ENCODE measurements around the gene GDF11. TPM values are rescaled to one million over a fixed set of nuclear protein-coding genes. Genes with fewer than 3 reads are reported as not detected.

The GDF11 gene
- total and polyA plus RNA-seq, 2 of the 4 experiments (the other 2 are of a cell fraction) = 2.7 to 12.9 TPM

DNA sequence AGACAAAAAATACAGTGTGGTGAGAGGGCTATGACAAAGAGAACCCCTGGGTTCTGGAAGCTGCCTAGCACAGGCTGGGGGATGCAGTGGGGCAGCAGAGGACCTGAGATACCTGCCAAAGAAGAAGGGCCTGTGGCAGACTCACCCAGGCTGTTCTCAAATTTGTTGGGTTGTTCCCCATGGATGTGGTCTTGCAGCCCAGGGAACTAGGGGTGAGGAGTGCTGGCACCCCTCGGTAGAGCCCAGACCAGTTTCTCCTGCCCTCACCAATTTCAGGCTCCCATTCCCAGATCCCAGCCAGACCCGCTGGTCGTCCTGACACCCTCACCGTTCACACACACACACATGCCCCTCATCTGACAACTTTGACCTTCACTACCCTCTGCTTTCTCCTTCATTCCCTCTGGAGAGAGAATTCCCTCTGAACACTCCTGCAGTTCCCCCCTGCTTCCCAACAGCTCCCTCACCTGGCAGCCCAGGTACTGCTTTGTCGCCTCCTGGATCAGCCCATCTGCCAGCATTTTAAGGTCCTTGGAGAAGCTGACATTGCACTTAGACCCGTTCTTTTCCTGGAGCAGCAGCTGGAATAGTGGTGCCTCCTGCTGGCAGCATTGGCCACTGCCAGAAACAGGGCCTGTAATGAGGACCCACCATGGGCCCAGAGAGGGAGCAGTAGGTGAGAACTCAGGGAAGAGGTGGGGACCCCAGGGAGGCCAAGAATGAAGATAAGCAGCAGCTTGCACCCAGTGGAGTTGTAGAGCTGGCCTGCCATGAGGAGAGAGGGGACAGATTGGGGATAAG lies 5.9 kb upstream of the GDF11 start:
- Histone ChIP-seq H3K4ac (ENCODE audit: low read depth, low read length) (0 out of 2 replicates have a peak overlapping the region, but pooled peaks have one; percentile 70), H2BK120ac (ENCODE audit: low read depth, low read length) (no peak overlapping the region), H2AK5ac (ENCODE audit: low read depth, low read length) (peak overlapping the region; percentile 64; the same call in 1 of the 2 replicates), H3K9ac (ENCODE audit: low read depth, low read length) (no peak overlapping the region), H3K27me3 (ENCODE audit: control insufficient read depth, insufficient read depth, low read length) (no peaks in the 10 kb centered on the region), H4K91ac (ENCODE audit: insufficient read depth, low read depth, low read length) (no peak overlapping the region), H3K18ac (ENCODE audit: low read depth, low read length) (no peak overlapping the region), H3K4me1 (ENCODE audit: control insufficient read depth, insufficient read depth, low read length) (peaks cover 6% of the 10 kb centered on the region), H2AK9ac (replicated peaks; ENCODE audit: low read depth, low read length, poor library complexity) (peak overlapping the region; percentile 81), H3K23ac (ENCODE audit: low read depth, low read length) (no peak overlapping the region), H3K36me3 (ENCODE audit: control insufficient read depth, insufficient read depth, low read length) (no peaks in the 10 kb centered on the region), H2BK15ac (ENCODE audit: low read depth, low read length) (no peak overlapping the region), H2BK20ac (ENCODE audit: low read depth, low read length) (no peak overlapping the region), H3K79me1 (ENCODE audit: low read depth in 1 of 2, low read length in 2 of 2) (peaks cover 0 to 22% of the 10 kb centered on the region in 2 experiments; a peak in 2 of 4 replicates), H3K9me1 (ENCODE audit: insufficient read depth, low read length) (peaks cover 3% of the 10 kb centered on the region; the same call in 1 of the 2 replicates), H2BK5ac (ENCODE audit: low read depth, low read length, poor library complexity, severe bottlenecking) (no peak overlapping the region), H3K27ac (ENCODE audit: insufficient read depth, low read length) (no peak overlapping the region), H3K14ac (replicated peaks; ENCODE audit: low read depth, low read length) (no peak overlapping the region), H4K5ac (ENCODE audit: low read depth, low read length) (no peak overlapping the region), H3K9me3 (ENCODE audit: control insufficient read depth, insufficient read depth, low read length) (no peaks in the 10 kb centered on the region), H2AFZ (replicated peaks; ENCODE audit: low read length, poor library complexity) (peak overlapping the region; percentile 96), H3K4me3 (ENCODE audit: insufficient read depth, low read depth, low read length) (no peak overlapping the region), H3K4me2 (ENCODE audit: low read depth, low read length) (no peak overlapping the region), H4K8ac (ENCODE audit: low read depth in 2 of 2, low read length in 2 of 2) (no peak overlapping the region; a peak in 2 of 4 replicates), H3K56ac (ENCODE audit: extremely low read depth, insufficient read depth, low read length) (no peak overlapping the region), H4K20me1 (ENCODE audit: insufficient read depth, low read length) (no peaks in the 10 kb centered on the region)
- in situ Hi-C loops (cut with MboI; ENCODE audit: low sequenced_read_pairs) = loop anchor here (5.0 kb wide), 1 partner anchor 205 kb away; no protein-coding TSS in a partner anchor
- peak; percentile 58 for ATAC-seq (ENCODE audit: low read depth)
- intact Hi-C loops (cut with micrococcal nuclease) = loop anchor here (1.0 to 5.0 kb wide), 3 partner anchors 56 to 305 kb away; partner anchors contain the start of gene RPS26
- CTCF ChIA-PET = interaction anchor here (1.0 to 2.7 kb wide), 7 partner anchors 8 to 292 kb away, joined by 3 to 16 read pairs (median 5); partner anchors contain the start of genes CD63 and RDH5
- peak; percentile 66 for DNase-seq
- BruUV-seq (replicated peaks) = no TSS peak
- 35% methylated on average over 4 of the region's 6 CpGs; no CpG with 5 or more reads in 1 of the 2 experiments for WGBS, 2 experiments (ENCODE audit: extremely low coverage in 2 of 2, insufficient read length in 1 of 2)
- POLR2A ChIA-PET (ENCODE audit: unreplicated experiment) = no interaction called here
- dilution Hi-C loops (cut with HindIII; ENCODE audit: low sequenced_read_pairs, unreplicated experiment) = no loop called here
- no peak for TF ChIP-seq FOS (IDR thresholded peaks at IDR 0.05; ENCODE audit: low read depth, low read length)
- TF ChIP-seq MAFK (IDR thresholded peaks at IDR 0.05; ENCODE audit: low read depth, low read length) = peak; percentile 66
- no peak for TF ChIP-seq POLR2A (IDR thresholded peaks at IDR 0.05; ENCODE audit: low read depth, low read length)
- peak; percentile 83 for TF ChIP-seq SMC3 (IDR thresholded peaks at IDR 0.05; ENCODE audit: low read depth, low read length)
- no peak for TF ChIP-seq BHLHE40 (IDR thresholded peaks at IDR 0.05; ENCODE audit: low read depth, low read length)
- no peak for TF ChIP-seq RFX5 (IDR thresholded peaks at IDR 0.05; ENCODE audit: low read depth, low read length)
- no peak for TF ChIP-seq CEBPB (IDR thresholded peaks at IDR 0.05; ENCODE audit: low read depth, low read length)
- TF ChIP-seq MAZ (IDR thresholded peaks at IDR 0.05; ENCODE audit: borderline replicate concordance, low read depth, low read length) = no peak
- TF ChIP-seq, protein P1, sequence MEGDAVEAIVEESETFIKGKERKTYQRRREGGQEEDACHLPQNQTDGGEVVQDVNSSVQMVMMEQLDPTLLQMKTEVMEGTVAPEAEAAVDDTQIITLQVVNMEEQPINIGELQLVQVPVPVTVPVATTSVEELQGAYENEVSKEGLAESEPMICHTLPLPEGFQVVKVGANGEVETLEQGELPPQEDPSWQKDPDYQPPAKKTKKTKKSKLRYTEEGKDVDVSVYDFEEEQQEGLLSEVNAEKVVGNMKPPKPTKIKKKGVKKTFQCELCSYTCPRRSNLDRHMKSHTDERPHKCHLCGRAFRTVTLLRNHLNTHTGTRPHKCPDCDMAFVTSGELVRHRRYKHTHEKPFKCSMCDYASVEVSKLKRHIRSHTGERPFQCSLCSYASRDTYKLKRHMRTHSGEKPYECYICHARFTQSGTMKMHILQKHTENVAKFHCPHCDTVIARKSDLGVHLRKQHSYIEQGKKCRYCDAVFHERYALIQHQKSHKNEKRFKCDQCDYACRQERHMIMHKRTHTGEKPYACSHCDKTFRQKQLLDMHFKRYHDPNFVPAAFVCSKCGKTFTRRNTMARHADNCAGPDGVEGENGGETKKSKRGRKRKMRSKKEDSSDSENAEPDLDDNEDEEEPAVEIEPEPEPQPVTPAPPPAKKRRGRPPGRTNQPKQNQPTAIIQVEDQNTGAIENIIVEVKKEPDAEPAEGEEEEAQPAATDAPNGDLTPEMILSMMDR (conservative IDR thresholded peaks at IDR 0.05; ENCODE audit: low read depth, low read length) = peak; percentile 87
- TF ChIP-seq CHD1 (IDR thresholded peaks at IDR 0.05; ENCODE audit: low read depth, low read length) = no peak
- TF ChIP-seq RCOR1 (IDR thresholded peaks at IDR 0.05; ENCODE audit: insufficient replicate concordance, low read length) = no peak
- TF ChIP-seq, protein P2, sequence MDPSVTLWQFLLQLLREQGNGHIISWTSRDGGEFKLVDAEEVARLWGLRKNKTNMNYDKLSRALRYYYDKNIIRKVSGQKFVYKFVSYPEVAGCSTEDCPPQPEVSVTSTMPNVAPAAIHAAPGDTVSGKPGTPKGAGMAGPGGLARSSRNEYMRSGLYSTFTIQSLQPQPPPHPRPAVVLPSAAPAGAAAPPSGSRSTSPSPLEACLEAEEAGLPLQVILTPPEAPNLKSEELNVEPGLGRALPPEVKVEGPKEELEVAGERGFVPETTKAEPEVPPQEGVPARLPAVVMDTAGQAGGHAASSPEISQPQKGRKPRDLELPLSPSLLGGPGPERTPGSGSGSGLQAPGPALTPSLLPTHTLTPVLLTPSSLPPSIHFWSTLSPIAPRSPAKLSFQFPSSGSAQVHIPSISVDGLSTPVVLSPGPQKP (IDR thresholded peaks at IDR 0.05; ENCODE audit: borderline replicate concordance, low read depth, low read length) = no peak
- TF ChIP-seq NFE2L2 (IDR thresholded peaks at IDR 0.05; ENCODE audit: low read depth, low read length) = no peak
- TF ChIP-seq USF2 (IDR thresholded peaks at IDR 0.05; ENCODE audit: low read depth, low read length) = no peak

All from IMR-90 (cell line).